OCI-LY7 (cell line): ENCODE data around the gene TMPRSS11E. TPM values are rescaled to one million over a fixed set of nuclear protein-coding genes. Genes with fewer than 3 reads are reported as not detected.

Source experiments
- BruUV-seq: library from RNA; stranded (reverse); fragments of 400-500 nt; replicated peaks from 2 replicates; lab custom pipeline; 2021; lab: Mats Ljungman, UMichigan
- CTCF ChIA-PET: fragments of 300-600 bp; sonication (Branson Sonifier 250); formaldehyde crosslinking; loops from one replicate; lab custom pipeline; 2022; ENCODE audit warnings: antibody characterized with exemption; ENCODE audit not compliant: unreplicated experiment; lab: Charles Lee
- POLR2A ChIA-PET: fragments of 300-600 bp; sonication (Branson Sonifier 250); formaldehyde crosslinking; loops from one replicate; lab custom pipeline; 2022; ENCODE audit warnings: antibody characterized with exemption; lab: Charles Lee
- DNase-seq: peaks from one replicate; pipeline ENCODE4 v3.0.0-alpha.2; 2015; ENCODE audit warnings: low spot score
- H2AFZ ChIP-seq: fragments of 200-600 bp; sonication (generic), shearing (Covaris generic); 2 replicates; pipeline ENCODE4 v1.6.1; 2014; ENCODE audit warnings: mild to moderate bottlenecking, antibody characterized with exemption, low read length, moderate library complexity
- H3K27ac ChIP-seq: fragments of 200-600 bp; sonication (generic); 2 replicates; pipeline ENCODE4 v1.5.1; 2014; ENCODE audit warnings: mixed run types, low read depth, mild to moderate bottlenecking, moderate library complexity, low read length, inconsistent platforms; ENCODE audit not compliant: poor library complexity, severe bottlenecking
- H3K36me3 ChIP-seq: fragments of 200-600 bp; sonication (generic); 2 replicates; pipeline ENCODE4 v1.6.1; 2014; ENCODE audit warnings: mild to moderate bottlenecking, antibody characterized with exemption, low read length, moderate library complexity, mixed read lengths; ENCODE audit not compliant: insufficient read depth
- H3K4me1 ChIP-seq: fragments of 200-600 bp; sonication (generic); 2 replicates; pipeline ENCODE4 v1.5.1; 2014; ENCODE audit warnings: mild to moderate bottlenecking, low read length; ENCODE audit not compliant: insufficient read depth, poor library complexity, severe bottlenecking
- H3K4me2 ChIP-seq: fragments of 200-600 bp; sonication (generic); 2 replicates; pipeline ENCODE4 v1.6.1; 2014; ENCODE audit warnings: mild to moderate bottlenecking, low read length
- H3K4me3 ChIP-seq: fragments of 200-600 bp; sonication (generic); 2 replicates; pipeline ENCODE4 v1.5.1; 2014; ENCODE audit warnings: mild to moderate bottlenecking, low read depth, low read length; ENCODE audit not compliant: poor library complexity, severe bottlenecking
- H3K79me2 ChIP-seq: fragments of 200-600 bp; sonication (generic); 2 replicates; pipeline ENCODE4 v1.6.1; 2016; ENCODE audit warnings: low read depth, mild to moderate bottlenecking, low read length, moderate library complexity, mixed read lengths; ENCODE audit not compliant: insufficient read depth
- H3K9me2 ChIP-seq: fragments of 200-600 bp; sonication (generic); 2 replicates; pipeline ENCODE4 v1.6.1; 2016; ENCODE audit warnings: mild to moderate bottlenecking, low read length, mixed read lengths; ENCODE audit not compliant: insufficient read depth
- H3K9me3 ChIP-seq: fragments of 200-600 bp; sonication (generic); 2 replicates; pipeline ENCODE4 v1.6.1; 2014; ENCODE audit warnings: mild to moderate bottlenecking, mixed run types, low read length, mixed read lengths
- H4K20me1 ChIP-seq: fragments of 200-600 bp; sonication (generic); 2 replicates; pipeline ENCODE4 v1.6.1; 2014; ENCODE audit warnings: mild to moderate bottlenecking, antibody characterized with exemption, low read length, moderate library complexity, mixed read lengths; ENCODE audit not compliant: insufficient read depth
- EZH2phosphoT487 ChIP-seq: fragments of 200-600 bp; sonication (generic); IDR thresholded peaks from 2 replicates; pipeline ENCODE4 v1.6.1; 2018; ENCODE audit warnings: low read depth, borderline replicate concordance, mild to moderate bottlenecking, mixed run types, antibody characterized with exemption, low read length, moderate library complexity, mixed read lengths
- intact Hi-C: fragments of 100-400 bp; cut with micrococcal nuclease; formaldehyde crosslinking; loops from one replicate; pipeline ENCODE4 v1.10.0; 2022; ENCODE audit not compliant: unreplicated experiment
- total RNA-seq, 2 experiments: library from RNA; depleted of rRNA in 1 of 2; stranded (reverse); fragments of >200 nt in 1 of 2; shearing (Covaris generic) in 1 of 2; gene quantifications; 2 replicates each; pipeline ENCODE4 v1.2.3, GENCODE V29; 2014 to 2022
- TF ChIP-seq, protein P1 (sequence below): fragments of 200-600 bp; sonication (generic); conservative IDR thresholded peaks from 2 replicates; pipeline ENCODE4 v1.5.1; 2014; ENCODE audit warnings: mild to moderate bottlenecking, antibody characterized with exemption, low read length, moderate library complexity, mixed read lengths

Gene TMPRSS11E
- total RNA-seq, 2 experiments from 2014 or later, result not detected

DNA sequence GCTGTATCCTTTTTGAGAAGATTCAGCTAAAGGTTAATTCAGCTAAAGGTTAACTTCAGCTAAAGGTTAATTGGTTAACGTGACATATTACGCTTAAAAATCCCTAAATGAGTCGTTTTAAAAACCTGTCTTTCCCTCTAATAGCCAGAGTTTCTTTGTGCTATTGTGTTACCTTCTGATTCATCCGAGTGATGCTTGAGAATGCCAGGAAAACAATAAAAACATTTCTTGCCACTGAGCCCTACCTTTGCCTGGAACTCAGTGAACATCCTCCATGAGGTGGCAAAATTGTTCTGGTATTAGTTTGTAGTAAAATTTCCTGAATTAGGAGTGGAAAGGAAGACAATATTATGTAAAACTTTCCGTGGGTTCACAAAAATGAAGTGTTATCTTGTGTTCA lies 13.7 kb upstream of the TMPRSS11E start:
- Histone ChIP-seq H3K27ac (no peak overlapping the region), H3K79me2 (no peaks in the 10 kb centered on the region), H3K9me2 (no peaks in the 10 kb centered on the region), H4K20me1 (no peaks in the 10 kb centered on the region), H3K4me2 (no peak overlapping the region), H3K36me3 (no peaks in the 10 kb centered on the region), H3K4me1 (no peaks in the 10 kb centered on the region), H3K9me3 (no peaks in the 10 kb centered on the region), H2AFZ (no peak overlapping the region), H3K4me3 (no peak overlapping the region)
- CTCF ChIA-PET, result no interaction called here
- no peak for DNase-seq
- intact Hi-C loops, result no loop called here
- TF ChIP-seq, protein P1, sequence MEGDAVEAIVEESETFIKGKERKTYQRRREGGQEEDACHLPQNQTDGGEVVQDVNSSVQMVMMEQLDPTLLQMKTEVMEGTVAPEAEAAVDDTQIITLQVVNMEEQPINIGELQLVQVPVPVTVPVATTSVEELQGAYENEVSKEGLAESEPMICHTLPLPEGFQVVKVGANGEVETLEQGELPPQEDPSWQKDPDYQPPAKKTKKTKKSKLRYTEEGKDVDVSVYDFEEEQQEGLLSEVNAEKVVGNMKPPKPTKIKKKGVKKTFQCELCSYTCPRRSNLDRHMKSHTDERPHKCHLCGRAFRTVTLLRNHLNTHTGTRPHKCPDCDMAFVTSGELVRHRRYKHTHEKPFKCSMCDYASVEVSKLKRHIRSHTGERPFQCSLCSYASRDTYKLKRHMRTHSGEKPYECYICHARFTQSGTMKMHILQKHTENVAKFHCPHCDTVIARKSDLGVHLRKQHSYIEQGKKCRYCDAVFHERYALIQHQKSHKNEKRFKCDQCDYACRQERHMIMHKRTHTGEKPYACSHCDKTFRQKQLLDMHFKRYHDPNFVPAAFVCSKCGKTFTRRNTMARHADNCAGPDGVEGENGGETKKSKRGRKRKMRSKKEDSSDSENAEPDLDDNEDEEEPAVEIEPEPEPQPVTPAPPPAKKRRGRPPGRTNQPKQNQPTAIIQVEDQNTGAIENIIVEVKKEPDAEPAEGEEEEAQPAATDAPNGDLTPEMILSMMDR, result no peak
- no peak for TF ChIP-seq EZH2phosphoT487
- POLR2A ChIA-PET, result no interaction called here
- BruUV-seq, result no TSS peak

DNA sequence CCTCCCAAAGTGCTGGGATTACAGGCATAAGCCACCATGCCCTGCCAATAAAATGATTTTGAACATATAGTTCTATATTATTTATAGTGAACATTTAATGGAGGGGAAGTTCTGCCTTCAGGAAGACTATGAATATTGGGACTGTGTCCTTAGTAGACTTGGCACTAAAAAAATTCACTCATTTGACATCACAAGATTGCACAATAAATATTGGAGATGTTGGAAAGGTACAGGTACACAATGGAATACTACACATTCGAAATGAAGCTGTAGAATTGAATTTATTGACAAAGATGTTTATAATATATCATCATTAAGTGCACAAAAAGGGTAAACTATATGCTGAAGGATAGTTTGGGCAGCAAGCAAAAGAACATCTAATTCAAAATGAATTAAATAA lies 13.0 kb upstream of the TMPRSS11E start:
- intact Hi-C loops, result no loop called here
- H3K9me3 ChIP-seq, result no peaks in the 10 kb centered on the region

DNA sequence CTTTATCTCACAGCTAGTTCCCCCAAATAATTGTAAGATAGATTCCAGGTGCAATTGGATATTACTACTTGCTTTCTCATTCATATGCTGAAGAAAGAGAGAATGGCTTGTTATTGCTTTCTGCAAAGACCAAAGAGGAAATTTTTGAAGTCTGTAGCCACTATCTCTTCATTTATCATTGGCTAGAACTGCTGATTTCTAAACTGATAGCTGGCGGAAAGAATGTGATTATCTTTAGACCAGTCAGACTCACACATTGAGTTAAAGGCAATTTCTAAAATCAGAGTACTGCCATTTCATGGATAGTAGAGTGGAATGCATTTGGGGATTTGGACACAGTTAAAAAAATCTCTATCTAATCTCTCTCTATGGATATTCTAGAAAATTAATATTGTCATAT lies 12.4 kb upstream of the TMPRSS11E start:
- no peak for TF ChIP-seq EZH2phosphoT487
- TF ChIP-seq, protein P1, result no peak

More for the DNA sequence above, 13.0 kb upstream of the TMPRSS11E start:
- CTCF ChIA-PET, result no interaction called here
- no peak overlapping the region for H3K4me3 ChIP-seq
- H4K20me1 ChIP-seq, result no peaks in the 10 kb centered on the region
- POLR2A ChIA-PET, result no interaction called here
- H3K79me2 ChIP-seq, result no peaks in the 10 kb centered on the region
- H2AFZ ChIP-seq, result no peak overlapping the region
- no peaks in the 10 kb centered on the region for H3K9me2 ChIP-seq
- DNase-seq, result no peak
- H3K4me1 ChIP-seq, result peaks cover 1% of the 10 kb centered on the region
- no TSS peak for BruUV-seq
- H3K36me3 ChIP-seq, result no peaks in the 10 kb centered on the region
- no peak overlapping the region for H3K27ac ChIP-seq
- no peak overlapping the region for H3K4me2 ChIP-seq
- TF ChIP-seq, protein P1, result no peak
- TF ChIP-seq EZH2phosphoT487, result no peak

More for the DNA sequence above, 12.4 kb upstream of the TMPRSS11E start:
- CTCF ChIA-PET, result no interaction called here
- DNase-seq, result no peak
- Histone ChIP-seq H4K20me1 (no peaks in the 10 kb centered on the region), H3K4me3 (no peak overlapping the region), H3K9me2 (no peaks in the 10 kb centered on the region), H3K9me3 (no peaks in the 10 kb centered on the region), H3K4me2 (no peak overlapping the region), H3K79me2 (no peaks in the 10 kb centered on the region), H3K4me1 (peaks cover 4% of the 10 kb centered on the region), H3K27ac (no peak overlapping the region), H2AFZ (no peak overlapping the region), H3K36me3 (no peaks in the 10 kb centered on the region)
- no TSS peak for BruUV-seq
- POLR2A ChIA-PET, result no interaction called here
- intact Hi-C loops, result no loop called here
